Transverse colon (tissue), 4 donors: ENCODE results near the gene ZNF146.
"Not testable (repeated sequence)": the region's sequence is repeated elsewhere in the genome, so short reads cannot be mapped to it uniquely, and the experiment has no call there.

Experiments used
- EP300 ChIP-seq: sonication (generic); formaldehyde crosslinking; IDR thresholded peaks from one replicate; pipeline ENCODE4 v1.6.1; 2017; ENCODE audit warnings: antibody characterized with exemption, low read depth
- POLR2A ChIP-seq: fragments of 450-650 bp; IDR thresholded peaks from one replicate; pipeline ENCODE4 v1.6.1; 2016; ENCODE audit warnings: antibody characterized with exemption, mild to moderate bottlenecking, moderate library complexity
- POLR2AphosphoS5 ChIP-seq, 3 donors: sonication (generic); formaldehyde crosslinking; IDR thresholded peaks; one replicate each; pipeline ENCODE4 v1.6.1; 2016; ENCODE audit warnings: antibody characterized with exemption in 3 of 3
- TF ChIP-seq, protein P1 (sequence below), 5 experiments: fragments of 200-600 bp in 3 of 5; fragments of 450-650 bp in 2 of 5; sonication (generic) in 3 of 5; IDR thresholded peaks; 1 replicate in 2 of 5; 2 replicates in 3 of 5; pipeline ENCODE4 v1.5.1; 2016 to 2017; ENCODE audit warnings: antibody characterized with exemption in 5 of 5, inconsistent platforms in 3 of 5, mild to moderate bottlenecking in 2 of 5, moderate library complexity in 1 of 5

DNA sequence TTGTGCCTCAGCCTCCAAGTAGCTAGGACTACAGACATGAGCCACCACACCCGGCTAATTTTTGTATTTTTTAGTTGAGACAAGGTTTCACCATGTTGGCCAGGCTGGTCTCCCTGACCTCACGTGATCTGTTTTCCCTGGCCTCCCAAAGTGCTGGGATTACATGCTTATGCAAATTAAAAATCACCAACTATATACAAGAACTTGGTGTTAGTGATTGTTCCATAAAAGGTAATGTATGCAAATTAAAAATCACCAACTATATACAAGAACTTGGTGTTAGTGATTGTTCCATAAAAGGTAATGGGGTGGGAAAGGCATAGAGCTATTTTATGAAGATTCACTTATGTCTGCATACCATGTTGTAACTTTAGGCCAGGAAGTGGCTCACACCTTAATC, 35.8 kb upstream of the ZNF146 start:
- not testable (repeated sequence) for TF ChIP-seq POLR2A; POLR2AphosphoS5 (IDR thresholded peaks at IDR 0.05); EP300
- TF ChIP-seq, protein P1, sequence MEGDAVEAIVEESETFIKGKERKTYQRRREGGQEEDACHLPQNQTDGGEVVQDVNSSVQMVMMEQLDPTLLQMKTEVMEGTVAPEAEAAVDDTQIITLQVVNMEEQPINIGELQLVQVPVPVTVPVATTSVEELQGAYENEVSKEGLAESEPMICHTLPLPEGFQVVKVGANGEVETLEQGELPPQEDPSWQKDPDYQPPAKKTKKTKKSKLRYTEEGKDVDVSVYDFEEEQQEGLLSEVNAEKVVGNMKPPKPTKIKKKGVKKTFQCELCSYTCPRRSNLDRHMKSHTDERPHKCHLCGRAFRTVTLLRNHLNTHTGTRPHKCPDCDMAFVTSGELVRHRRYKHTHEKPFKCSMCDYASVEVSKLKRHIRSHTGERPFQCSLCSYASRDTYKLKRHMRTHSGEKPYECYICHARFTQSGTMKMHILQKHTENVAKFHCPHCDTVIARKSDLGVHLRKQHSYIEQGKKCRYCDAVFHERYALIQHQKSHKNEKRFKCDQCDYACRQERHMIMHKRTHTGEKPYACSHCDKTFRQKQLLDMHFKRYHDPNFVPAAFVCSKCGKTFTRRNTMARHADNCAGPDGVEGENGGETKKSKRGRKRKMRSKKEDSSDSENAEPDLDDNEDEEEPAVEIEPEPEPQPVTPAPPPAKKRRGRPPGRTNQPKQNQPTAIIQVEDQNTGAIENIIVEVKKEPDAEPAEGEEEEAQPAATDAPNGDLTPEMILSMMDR (IDR thresholded peaks at IDR 0.05), result not testable (repeated sequence)
